ENCODE measurements around the gene MCF2L.

Gene MCF2L

DNA sequence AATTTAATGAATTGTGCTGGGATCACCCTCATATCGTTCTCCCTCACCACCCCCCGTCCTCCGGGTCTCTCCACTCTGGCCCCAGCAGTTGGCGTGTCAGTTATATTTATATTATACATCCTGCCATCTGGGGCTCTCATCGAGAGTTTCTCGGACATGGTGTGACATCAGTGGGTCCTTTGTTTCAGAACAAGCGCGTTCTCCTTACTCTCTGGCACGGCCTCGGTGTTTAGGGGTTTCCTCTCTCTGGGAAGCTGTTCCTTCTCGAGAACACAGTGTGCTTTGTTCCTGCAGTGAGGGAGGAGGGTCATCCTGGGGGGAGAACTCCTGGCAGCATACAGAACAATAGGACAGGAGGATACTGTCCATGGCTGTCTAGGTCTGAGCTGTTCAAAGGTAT lies 9.8 kb upstream of the MCF2L start:
- no peak for DNase-seq (ENCODE audit: insufficient read length)
- TF ChIP-seq POLR2AphosphoS5 (IDR thresholded peaks at IDR 0.05; ENCODE audit: low read depth, low read length) (no peak), TAF1 (IDR thresholded peaks at IDR 0.05; ENCODE audit: borderline replicate concordance, low read depth, low read length) (no peak), POLR2A (IDR thresholded peaks at IDR 0.05; ENCODE audit: low read depth, low read length) (no peak)

DNA sequence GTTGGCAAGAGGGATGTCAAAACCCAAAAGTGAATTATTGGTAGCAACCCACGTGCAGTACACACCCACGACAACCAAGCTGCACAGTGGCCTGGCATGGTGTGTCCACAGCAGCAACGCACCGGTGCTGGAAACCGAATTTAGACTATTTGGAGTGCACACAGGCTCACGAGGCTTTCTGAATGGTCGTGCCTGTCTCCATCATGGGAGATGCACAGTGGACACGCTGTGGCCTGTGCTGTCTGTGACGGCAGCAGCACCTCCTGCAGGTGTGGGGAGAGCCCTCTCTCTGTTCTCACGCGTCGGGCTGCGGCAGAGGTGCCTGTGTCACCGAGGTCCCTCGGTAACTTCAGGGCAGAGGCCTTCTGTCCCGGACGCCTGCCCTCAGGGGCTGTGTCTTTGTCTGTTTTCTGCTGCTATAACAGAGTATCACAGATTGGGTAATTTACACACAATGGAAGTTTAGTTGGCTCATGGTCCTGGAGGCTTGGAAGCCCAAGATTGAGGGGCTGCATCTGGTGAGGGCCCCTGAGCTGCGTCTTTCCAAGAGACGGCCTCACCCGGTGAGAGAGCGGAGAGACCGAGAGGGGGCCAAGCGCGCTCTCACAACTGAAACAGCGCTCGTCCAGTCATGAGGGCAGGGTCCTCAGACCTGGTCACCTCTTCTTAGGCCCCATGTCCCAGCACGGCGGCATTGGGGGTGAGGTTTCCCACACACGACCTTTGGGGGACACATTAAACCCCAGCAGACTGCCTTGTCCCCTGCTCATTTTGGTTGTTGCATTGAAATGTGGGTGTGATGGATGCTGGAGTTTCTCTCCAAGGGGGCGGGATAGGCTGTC lies 9.1 kb upstream of the MCF2L start:
- no peak for DNase-seq (ENCODE audit: insufficient read length)
- TF ChIP-seq TAF1 (IDR thresholded peaks at IDR 0.05; ENCODE audit: borderline replicate concordance, low read depth, low read length) (no peak), POLR2A (IDR thresholded peaks at IDR 0.05; ENCODE audit: low read depth, low read length) (no peak), POLR2AphosphoS5 (IDR thresholded peaks at IDR 0.05; ENCODE audit: low read depth, low read length) (no peak)
- FAIRE-seq = no peak

More for the DNA sequence above, 9.8 kb upstream of the MCF2L start:
- FAIRE-seq = no peak

DNA sequence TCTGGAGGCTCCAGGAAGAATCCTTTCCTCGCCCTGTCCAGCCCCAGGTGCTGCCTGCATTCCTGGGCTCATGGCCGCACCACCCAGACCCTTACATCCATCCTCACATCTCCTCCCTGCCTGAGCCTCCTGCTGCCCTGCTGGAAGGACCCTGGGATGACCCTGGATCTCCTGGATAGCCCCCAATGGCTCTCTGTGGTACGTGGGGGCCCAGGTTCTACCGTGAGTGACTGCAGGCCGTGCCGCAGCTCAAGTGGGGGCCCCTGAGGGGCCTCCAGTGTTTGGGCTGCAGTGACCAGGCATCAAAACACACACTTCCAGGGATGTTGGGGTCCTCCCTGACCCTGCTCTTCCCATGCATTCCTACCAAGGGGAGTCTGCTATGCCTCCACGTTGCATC lies 8.3 kb upstream of the MCF2L start:
- DNase-seq (ENCODE audit: insufficient read length) (no peak), FAIRE-seq (no peak)
- TF ChIP-seq POLR2AphosphoS5 (IDR thresholded peaks at IDR 0.05; ENCODE audit: low read depth, low read length) = no peak

DNA sequence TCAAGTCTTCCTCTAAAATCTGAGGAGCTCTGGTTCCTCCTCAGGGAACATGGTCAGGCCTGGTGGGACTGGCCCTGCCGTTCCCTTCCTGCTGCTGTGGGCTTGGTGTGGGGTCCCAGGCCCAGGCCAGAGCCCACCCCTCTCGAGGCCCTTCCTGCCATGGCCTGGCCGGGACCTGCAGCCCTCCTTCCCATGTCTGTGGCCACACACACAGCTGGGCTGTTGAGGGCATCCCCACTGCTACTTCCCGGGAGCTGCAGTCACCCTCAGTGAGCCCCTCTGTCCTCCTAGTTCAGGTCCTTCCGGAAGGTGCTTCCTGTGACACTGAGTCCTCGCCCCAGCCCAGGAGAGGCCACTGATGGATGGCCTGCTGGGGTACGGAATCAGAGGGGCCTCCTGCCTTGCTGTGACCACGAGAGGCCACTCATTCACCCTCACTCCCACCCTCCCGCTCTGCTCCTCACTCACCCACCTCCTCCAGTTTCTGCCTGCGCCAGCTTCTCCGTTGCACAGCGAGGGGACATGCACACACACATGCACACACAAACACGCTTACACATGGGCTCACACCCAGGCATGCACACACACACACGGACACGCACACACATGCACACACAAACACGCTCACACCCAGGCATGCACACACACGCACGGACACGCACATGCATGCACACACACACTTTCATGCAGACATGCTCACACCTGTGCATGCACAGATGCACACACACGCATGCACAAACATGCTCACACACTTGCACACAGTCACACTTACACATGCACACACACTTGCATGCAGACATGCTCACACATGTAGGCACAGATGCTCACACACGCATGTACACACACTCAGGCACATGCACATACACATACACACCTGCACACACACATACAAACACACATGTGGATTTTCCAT lies 7.3 kb upstream of the MCF2L start:
- DNase-seq (ENCODE audit: insufficient read length) (no peak), FAIRE-seq (no peak)
- TF ChIP-seq TAF1 (IDR thresholded peaks at IDR 0.05; ENCODE audit: borderline replicate concordance, low read depth, low read length) (no peak), POLR2AphosphoS5 (IDR thresholded peaks at IDR 0.05; ENCODE audit: low read depth, low read length) (no peak)

DNA sequence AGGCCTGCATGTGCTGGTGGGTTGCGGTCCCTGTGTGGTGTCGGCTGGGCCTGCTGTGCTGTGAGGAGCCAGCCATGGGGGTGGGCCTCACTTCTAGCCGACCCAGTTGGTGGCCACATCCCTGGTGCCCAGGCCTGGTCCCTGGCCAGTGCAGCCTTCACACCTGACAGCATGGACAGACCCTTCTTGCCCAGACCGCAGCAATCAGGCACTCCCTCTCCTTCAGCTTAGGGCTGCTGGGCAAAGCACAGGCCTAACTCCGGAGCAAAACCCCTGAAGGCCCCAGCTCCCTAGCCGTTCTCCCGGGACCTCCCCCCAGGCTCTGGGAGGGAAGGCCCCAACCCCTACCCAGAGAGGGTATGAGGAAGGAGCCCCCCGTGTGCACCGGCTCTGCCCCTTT lies 6.6 kb upstream of the MCF2L start:
- no peak for DNase-seq (ENCODE audit: insufficient read length)
- no peak for FAIRE-seq
- TF ChIP-seq POLR2AphosphoS5 (IDR thresholded peaks at IDR 0.05; ENCODE audit: low read depth, low read length) (no peak), POLR2A (IDR thresholded peaks at IDR 0.05; ENCODE audit: low read depth, low read length) (no peak), TAF1 (IDR thresholded peaks at IDR 0.05; ENCODE audit: borderline replicate concordance, low read depth, low read length) (no peak)

DNA sequence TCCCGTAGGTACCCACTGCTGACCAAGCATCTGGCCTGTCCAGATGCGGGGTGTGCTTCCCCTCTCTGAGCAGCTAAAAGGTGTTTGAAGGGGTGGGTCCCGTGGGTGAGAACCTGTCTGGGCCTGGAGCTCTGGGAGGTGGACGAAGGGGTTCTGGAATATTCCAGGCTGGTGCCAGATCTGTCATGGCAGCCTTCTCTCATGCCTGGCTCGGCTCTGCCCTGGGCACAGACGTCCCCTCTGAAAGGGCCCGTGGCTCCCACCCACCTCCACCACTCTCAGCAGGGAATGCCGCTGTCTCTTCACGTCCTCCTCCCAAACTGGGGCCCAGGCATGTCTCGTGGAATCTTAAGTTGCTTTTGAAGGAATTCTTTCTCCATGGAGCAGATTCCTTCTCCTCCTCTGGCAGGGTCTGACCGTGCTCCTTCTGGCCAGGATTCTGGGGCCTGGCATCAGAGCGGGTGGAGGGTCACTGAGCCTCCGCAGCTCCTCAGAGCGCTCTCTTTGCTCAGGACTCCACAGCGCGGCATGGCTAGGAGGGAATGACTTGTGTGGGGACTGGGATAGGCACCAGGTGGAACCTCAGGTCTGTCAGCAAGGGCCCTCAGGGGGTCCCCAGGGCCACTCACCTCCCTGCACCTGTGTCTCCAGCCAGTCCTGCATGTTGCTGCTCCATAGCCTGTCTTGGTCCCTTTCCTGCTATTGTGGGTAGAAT lies 5.9 kb upstream of the MCF2L start:
- no peak for FAIRE-seq

DNA sequence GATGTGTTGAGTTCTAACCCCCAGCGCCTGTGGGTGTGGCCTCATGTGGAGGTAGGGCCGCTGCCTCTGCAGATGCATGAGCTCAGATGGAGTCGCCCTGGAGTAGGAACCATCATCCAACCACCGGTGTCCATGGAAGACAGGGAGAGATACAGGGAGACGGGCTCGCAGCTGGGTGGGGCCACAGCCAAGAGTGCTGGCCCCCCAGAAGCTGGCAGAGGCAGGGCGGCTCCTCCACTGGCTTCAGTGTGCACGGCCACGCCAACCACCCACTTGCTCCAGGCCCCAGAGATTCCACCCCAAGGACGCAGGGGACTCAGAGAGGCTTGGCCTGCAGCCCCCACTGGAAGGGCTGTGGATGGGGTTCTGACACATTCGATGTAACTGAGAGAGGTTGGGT lies 5.4 kb upstream of the MCF2L start:
- FAIRE-seq = no peak
- TF ChIP-seq POLR2A (IDR thresholded peaks at IDR 0.05; ENCODE audit: low read depth, low read length) = no peak
- TF ChIP-seq POLR2AphosphoS5 (IDR thresholded peaks at IDR 0.05; ENCODE audit: low read depth, low read length) = no peak
- no peak for TF ChIP-seq TAF1 (IDR thresholded peaks at IDR 0.05; ENCODE audit: borderline replicate concordance, low read depth, low read length)
- DNase-seq (ENCODE audit: insufficient read length) = no peak

More for the DNA sequence above, 5.9 kb upstream of the MCF2L start:
- DNase-seq (ENCODE audit: insufficient read length) = no peak
- TF ChIP-seq TAF1 (IDR thresholded peaks at IDR 0.05; ENCODE audit: borderline replicate concordance, low read depth, low read length) (no peak), POLR2AphosphoS5 (IDR thresholded peaks at IDR 0.05; ENCODE audit: low read depth, low read length) (no peak), POLR2A (IDR thresholded peaks at IDR 0.05; ENCODE audit: low read depth, low read length) (no peak)

DNA sequence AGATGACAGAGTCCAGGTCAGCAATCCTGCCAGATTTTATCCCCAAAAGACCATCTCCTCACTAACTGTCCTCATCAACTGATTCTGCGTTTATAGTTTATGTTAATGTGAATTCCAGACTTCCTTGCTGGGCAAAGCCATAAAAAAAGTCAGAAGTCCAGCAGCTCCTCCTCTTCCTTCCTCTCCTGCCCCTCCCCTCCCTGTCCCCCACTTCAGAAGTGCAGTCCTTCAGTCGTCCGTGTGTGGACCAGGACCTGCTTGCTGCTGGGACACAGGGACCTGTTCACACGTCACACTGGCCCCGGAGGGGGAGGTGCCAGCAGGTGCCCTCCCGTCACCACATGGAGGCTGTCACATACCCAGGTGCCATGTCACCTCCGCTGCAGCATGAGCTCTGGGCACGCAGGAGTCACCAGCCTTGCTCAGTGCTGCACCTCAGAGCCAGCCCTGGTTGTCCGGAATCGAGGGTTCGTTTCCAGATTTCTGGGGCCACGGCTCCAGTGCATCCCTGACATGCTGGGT lies 4.0 kb upstream of the MCF2L start:
- no peak for DNase-seq (ENCODE audit: insufficient read length)
- TF ChIP-seq POLR2A (IDR thresholded peaks at IDR 0.05; ENCODE audit: low read depth, low read length) = no peak
- TF ChIP-seq POLR2AphosphoS5 (IDR thresholded peaks at IDR 0.05; ENCODE audit: low read depth, low read length) = no peak
- TF ChIP-seq TAF1 (IDR thresholded peaks at IDR 0.05; ENCODE audit: borderline replicate concordance, low read depth, low read length) = no peak
- FAIRE-seq = no peak

DNA sequence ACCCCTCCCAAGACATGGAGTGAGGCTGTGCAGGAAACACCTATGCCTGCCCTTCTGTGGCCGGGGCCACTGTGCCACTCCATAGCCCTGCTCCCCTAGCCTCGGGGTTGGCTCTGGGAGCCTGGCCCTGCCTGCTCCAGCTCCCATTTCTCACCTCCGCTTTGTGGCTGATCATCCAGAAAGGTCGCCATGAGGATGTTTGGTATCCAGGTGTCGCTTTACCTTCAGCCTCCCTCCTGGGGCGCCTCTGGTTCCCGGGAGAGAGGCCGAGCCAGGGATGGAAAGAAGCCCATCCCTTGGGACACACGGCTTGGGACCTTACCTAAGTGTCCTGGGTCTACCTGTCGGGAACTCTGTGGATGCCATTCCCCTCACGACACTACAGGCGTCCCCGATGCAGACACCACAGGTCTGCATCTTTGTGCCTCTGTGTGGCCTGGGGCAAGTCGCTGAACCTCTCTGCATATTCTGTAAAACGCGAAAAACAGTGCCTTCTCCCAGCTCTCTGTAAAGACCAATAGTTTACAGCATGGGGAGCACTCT lies 3.4 kb upstream of the MCF2L start:
- no peak for TF ChIP-seq TAF1 (IDR thresholded peaks at IDR 0.05; ENCODE audit: borderline replicate concordance, low read depth, low read length)
- no peak for TF ChIP-seq POLR2AphosphoS5 (IDR thresholded peaks at IDR 0.05; ENCODE audit: low read depth, low read length)
- TF ChIP-seq POLR2A (IDR thresholded peaks at IDR 0.05; ENCODE audit: low read depth, low read length) = no peak
- no peak for FAIRE-seq
- DNase-seq (ENCODE audit: insufficient read length) = no peak

DNA sequence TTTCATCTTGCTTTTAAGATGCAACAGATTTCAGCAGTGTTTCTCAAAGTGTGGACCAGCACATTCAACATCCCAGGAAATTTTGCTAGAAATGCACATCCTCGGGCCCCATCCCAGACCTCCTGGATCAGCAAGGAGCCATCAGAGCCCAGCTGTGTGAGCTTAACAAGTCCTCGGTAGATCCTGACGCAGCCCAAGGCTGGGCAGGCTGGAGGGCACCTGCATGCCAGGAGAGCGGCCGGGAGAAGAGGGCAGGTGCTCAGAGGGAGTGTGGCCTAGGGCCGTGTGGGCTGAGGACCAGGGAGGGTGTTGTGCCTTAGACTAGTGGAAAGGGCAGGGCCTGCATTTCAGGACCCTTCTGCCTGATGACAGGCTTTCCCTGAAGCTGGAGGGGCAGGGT lies 2.2 kb upstream of the MCF2L start:
- FAIRE-seq (no peak), DNase-seq (ENCODE audit: insufficient read length) (no peak)
- TF ChIP-seq POLR2AphosphoS5 (IDR thresholded peaks at IDR 0.05; ENCODE audit: low read depth, low read length) (no peak), TAF1 (IDR thresholded peaks at IDR 0.05; ENCODE audit: borderline replicate concordance, low read depth, low read length) (no peak), POLR2A (IDR thresholded peaks at IDR 0.05; ENCODE audit: low read depth, low read length) (no peak)
